ENCODE measurements around the gene HYAL1.

HYAL1 gene

DNA sequence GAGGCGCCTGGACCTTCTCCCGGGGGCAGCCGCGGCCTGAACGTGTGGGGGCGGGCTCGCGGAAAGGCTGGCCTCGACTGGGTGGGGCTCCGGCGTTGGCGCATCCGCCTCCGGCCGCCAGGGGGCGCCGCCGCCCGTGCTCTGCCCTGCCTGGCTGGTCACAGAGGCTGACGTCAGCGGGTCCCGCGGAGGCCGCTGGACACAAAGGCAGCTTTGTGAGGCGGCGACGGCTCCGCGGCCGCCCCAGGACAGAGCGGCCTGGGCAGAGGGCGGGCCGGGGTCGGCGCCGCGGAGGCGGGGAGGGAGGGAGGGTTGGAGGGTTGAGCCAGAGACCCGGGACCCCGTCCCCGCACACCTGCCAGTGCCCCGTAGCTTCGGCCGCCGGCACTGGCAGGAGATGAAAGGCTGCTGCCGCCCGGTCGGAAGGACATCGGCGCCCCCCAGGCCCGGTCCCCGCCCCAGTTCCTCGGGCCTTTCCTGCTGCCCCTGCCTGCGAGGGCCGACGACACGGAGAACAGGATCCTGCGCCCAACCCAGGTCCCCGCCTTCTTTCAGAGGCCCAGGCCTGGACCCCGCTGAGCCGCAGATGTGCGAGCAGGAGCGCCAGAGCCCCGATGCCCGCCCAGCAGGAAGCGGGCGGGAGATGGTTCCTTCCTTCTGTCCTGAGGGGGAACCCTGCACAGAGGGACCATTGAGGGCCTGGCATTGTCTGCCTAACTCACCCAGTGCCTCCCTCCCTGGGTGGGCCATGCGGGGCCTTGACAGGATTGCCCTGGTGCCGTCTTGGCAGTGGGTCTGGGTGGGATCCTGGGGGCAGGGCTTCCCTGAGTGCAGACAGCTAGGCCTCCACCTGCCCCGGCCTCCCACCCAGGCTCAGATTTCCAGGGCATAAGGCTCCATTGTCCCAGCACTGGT lies 43.1 kb downstream of the HYAL1 start:
- DNase-seq (ENCODE audit: low spot score): peak; percentile 95

DNA sequence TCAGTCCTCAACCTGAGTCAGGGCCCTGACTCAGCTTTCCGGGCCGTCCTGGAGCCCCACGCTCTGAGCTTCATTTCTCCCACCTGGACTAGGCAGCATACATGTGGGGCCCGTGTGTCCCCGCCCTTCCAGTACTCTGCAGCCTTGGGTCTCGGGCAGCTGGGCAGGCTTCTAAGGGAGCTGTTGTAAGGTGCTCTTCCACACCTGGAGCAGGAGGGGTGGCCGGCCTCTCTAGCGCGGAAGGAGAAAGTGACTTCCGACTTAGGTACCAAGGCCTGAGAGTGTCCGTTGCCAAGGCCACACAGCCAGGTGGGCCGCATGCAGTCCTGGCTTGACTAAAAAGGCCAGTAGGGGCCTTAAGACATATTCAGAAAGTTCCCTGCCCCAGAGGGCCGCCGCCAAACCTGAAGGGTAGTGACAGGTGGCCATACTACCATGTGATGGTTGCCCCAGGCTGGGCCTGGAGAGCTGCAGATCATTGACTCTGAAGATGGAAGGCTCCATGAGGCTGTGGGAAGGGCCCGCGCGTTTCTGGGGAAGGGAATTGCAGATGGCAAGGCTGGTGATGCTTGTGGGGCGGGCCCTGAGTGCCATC lies 43.8 kb downstream of the HYAL1 start:
- DNase-seq (ENCODE audit: low spot score): no peak

DNA sequence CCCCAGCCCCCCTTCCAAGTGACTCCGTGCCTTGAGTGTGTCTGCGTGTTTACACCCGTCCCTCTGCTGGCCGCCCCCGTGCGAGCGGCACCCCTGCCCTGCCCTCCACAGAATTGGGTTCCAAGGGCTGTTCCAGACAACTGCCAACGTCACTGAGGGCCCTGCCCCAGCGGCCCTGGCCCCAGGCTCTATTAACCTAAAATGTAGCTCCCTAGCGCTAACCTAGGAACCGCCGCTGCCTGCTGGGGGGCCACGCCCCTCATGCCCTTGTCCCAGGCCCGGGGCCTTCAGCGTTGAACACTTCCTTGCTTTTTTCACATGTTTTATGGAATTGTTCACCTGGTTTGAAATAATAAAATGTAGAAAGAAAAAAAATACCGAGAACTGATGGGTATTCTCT lies 44.4 kb downstream of the HYAL1 start:
- no peak for DNase-seq (ENCODE audit: low spot score)

DNA sequence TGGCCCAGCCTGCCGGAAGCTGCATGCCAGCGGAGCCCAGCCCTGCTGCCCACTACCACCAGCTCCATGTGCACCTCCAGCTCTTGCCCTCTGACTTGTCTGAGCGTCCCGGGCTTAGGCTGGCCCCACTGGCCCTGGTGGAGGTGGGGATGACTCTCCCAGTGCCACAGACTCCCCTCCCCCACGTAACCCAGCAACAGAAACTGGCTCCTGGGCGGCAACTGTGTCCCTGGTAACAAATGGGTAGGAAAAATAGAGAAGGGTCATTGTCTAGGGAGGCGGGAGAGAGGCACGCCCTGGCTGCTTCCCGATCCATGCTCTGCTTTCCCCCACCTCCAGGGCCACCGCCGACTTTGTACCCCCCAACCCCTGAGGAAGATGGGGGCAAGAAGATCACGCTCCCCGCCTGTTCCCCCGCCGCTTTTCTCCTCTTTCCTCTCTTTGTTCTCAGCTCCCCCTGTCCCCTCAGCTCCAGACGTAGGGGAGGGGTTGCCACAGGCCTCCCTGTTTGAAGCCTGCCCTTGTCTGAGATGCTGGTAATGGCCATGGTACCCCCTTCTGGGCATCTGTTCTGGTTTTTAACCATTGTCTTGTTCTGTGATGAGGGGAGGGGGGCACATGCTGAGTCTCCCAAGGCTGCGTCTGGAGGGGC lies 45.2 kb downstream of the HYAL1 start:
- no peak for DNase-seq (ENCODE audit: low spot score)

DNA sequence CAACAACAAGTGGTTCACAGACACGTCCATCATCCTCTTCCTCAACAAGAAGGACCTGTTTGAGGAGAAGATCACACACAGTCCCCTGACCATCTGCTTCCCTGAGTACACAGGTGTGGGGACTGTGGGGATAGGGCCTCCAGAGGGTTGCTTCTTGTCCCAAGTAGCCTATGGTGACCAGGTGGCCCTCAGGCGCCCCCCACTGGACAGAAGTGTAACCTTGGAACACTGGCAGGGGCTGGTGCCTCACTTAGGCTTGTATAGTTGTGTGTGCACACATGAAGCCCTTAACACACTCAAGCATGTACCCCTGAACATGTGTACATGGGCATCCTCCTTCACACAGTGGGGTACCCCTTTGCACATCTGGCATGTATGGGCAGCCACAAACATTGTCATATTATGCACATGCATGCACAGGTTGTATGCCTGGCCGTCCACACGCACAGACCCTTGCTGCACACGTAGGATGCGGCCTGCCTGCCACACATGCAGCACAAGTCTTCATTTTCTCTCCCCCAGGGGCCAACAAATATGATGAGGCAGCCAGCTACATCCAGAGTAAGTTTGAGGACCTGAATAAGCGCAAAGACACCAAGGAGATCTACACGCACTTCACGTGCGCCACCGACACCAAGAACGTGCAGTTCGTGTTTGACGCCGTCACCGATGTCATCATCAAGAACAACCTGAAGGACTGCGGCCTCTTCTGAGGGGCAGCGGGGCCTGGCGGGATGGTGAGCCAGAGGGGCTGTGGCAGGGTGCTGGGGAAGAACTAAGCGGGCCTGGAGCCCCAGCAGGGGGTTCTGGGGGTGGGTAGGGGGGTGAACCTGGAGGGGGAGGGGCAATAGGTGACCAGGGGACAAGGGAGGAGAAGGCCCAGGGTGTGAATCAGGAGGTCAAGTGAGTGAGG lies 46.1 kb downstream of the HYAL1 start:
- peak; percentile 62 for DNase-seq (ENCODE audit: low spot score)

DNA sequence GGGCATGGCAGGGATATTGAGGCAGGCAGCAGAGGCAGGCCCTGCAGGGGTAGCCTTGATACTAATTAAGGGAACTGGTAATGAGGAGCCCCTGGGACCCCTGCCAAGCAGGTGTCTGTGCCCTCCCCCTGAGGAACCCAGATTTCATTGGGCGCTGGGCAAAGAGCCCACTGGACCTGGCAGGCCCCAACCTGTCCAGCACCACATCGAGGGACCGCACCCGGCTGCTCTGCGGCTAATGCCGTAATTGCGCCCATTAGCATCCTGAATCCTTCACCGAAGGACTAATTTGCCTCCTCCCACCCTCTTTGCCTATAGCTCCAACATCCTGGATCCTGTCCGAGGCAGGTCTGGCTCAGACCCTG lies 48.1 kb downstream of the HYAL1 start:
- no peak for DNase-seq (ENCODE audit: low spot score)

DNA sequence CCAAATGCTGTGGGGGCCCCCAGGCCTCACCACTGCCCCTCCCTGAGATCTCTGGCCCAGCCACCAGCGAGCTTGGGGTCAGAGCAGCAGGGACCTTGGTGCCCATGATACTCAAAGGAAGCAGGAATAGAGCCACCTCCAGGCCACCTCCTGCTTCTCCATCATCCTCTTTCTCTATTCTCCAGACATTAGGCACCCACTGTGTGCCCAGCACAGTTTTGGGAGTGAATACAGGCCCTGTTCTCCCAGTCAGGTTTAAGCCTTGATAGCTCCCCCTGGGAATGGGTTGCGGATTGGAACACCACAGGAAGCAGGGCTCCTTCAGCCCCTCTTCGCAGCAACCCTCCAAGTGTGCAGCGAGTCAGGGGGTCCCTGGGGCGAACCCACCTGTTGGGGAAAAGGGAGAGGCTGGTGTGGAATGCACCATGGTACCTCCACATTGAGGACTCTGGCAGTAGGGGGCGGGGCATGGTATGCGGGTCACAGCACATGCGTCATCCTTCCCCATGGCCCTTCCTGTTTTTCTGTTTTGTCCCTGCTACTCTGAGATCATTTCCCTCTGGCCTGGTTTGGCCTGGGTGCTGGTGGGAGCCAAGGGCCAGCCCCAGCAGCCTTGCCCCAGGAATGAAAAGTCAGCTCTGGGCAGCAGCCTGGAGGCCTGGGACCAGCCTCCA lies 48.7 kb downstream of the HYAL1 start:
- DNase-seq (ENCODE audit: low spot score): no peak

DNA sequence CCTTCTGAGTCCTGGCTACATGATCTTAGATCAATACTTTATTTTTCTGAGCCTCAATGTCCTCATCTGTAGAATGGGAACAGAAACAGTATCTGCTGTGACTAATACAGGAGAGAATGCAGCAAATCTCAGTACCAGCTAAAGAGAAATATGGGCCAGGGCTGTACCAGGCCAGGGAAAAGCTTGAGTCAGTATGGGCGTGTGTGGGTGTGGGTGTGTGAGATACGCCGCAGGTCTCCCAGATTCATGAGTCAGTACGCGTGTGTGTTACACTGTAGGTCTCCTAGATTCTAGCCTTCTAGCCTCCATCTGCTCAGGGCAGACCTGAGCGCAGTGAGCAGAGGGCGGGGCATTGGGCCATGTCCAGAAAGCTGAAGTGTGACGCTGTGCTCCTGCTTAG lies 52.2 kb downstream of the HYAL1 start:
- DNase-seq (ENCODE audit: low spot score): no peak

DNA sequence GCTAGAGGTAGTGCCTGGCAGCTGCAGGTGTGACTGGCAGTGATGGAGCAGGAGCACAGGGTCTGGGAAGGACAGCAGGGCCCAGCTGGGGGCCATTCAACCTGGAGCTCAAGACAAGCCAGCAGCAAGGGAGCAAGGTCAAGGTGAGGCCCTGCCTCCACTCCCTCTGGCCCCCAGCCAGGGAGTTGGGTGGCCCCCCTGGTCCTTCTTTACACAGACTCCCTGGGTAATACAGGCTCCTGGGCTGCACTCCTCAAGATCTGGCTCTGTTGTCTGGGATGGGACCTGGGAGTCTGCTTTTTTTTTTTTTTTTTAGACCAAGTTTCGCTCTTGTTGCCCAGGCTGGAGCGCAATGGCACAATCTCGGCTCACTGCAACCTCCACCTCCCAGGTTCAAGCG lies 52.9 kb downstream of the HYAL1 start:
- no peak for DNase-seq (ENCODE audit: low spot score)

Data from iPS-NIHi11 (cell line).